ENCODE measurements around the gene OR1A2.

- TF ChIP-seq HDAC2 (IDR thresholded peaks at IDR 0.05; ENCODE audit: borderline replicate concordance in 1 of 2, low read depth in 2 of 2, low read length in 2 of 2) (no peak), CTCF (IDR thresholded peaks at IDR 0.05; ENCODE audit: control extremely low read depth in 1 of 3, insufficient read depth in 1 of 3, low read depth in 1 of 3, low read length in 3 of 3) (no peak), POLR2A (IDR thresholded peaks at IDR 0.05; ENCODE audit: control extremely low read depth in 1 of 2, low read depth in 2 of 2, low read length in 2 of 2) (no peak), FOSL1 (IDR thresholded peaks at IDR 0.05; ENCODE audit: insufficient read depth, low read depth, low read length) (no peak), PHF8 (conservative IDR thresholded peaks at IDR 0.05; ENCODE audit: low read depth, low read length) (no peak), KDM5A (IDR thresholded peaks at IDR 0.05; ENCODE audit: low read length) (no peak), RFX5 (IDR thresholded peaks at IDR 0.05; ENCODE audit: borderline replicate concordance, low read depth, low read length) (no peak), TCF12 (IDR thresholded peaks at IDR 0.05; ENCODE audit: low read depth, low read length) (no peak)
Observed at GRCh38 chr17:3157218-3157617, 40.1 kb upstream of the OR1A2 start.

Measured in H1 (cell line).